Osteoblast (primary cell): ENCODE measurements around the gene ADD1. TPM values are rescaled to one million over a fixed set of nuclear protein-coding genes. Genes with fewer than 3 reads are reported as not detected.

Experiments
- DNase-seq: peaks from one replicate; pipeline ENCODE4 v3.0.0; 2011; ENCODE audit warnings: low spot score, mixed read lengths; ENCODE audit not compliant: insufficient read length; ENCODE audit errors: missing footprints
- H2AFZ ChIP-seq: 2 replicates; pipeline ENCODE4 v1.6.0; 2011; ENCODE audit warnings: mild to moderate bottlenecking, low read length
- H3K27ac ChIP-seq: 2 replicates; pipeline ENCODE4 v1.5.1; 2011; ENCODE audit warnings: mild to moderate bottlenecking, low read depth, low read length, moderate library complexity
- H3K27me3 ChIP-seq: 2 replicates; pipeline ENCODE4 v1.6.0; 2012; ENCODE audit warnings: mild to moderate bottlenecking, control low read depth, inconsistent platforms, low read length, moderate library complexity; ENCODE audit not compliant: insufficient read depth
- H3K36me3 ChIP-seq: 2 replicates; pipeline ENCODE4 v1.5.1; 2011; ENCODE audit warnings: mild to moderate bottlenecking, low read length, control low read depth, moderate library complexity; ENCODE audit not compliant: insufficient read depth
- H3K4me1 ChIP-seq: 2 replicates; pipeline ENCODE4 v1.5.1; 2011; ENCODE audit warnings: mild to moderate bottlenecking, low read length, control low read depth, moderate library complexity; ENCODE audit not compliant: insufficient read depth
- H3K4me2 ChIP-seq: 2 replicates; pipeline ENCODE4 v1.6.0; 2011; ENCODE audit warnings: mild to moderate bottlenecking, low read length; ENCODE audit not compliant: insufficient read depth
- H3K4me3 ChIP-seq: fragments of 200-600 bp; sonication (generic); 3 replicates; pipeline ENCODE4 v1.5.1; 2012; ENCODE audit warnings: mild to moderate bottlenecking, low read length, inconsistent platforms; ENCODE audit not compliant: insufficient read depth
- H3K79me2 ChIP-seq: 2 replicates; pipeline ENCODE4 v1.6.0; 2012; ENCODE audit warnings: mild to moderate bottlenecking, low read length, control low read depth, inconsistent platforms; ENCODE audit not compliant: insufficient read depth
- H3K9me3 ChIP-seq: 2 replicates; pipeline ENCODE4 v1.5.1; 2011; ENCODE audit warnings: low read depth, low read length, control low read depth
- H4K20me1 ChIP-seq: 2 replicates; pipeline ENCODE4 v1.6.0; 2012; ENCODE audit warnings: mild to moderate bottlenecking, low read length, control low read depth; ENCODE audit not compliant: insufficient read depth
- CTCF ChIP-seq: IDR thresholded peaks from 2 replicates; pipeline ENCODE4 v1.5.1; 2011; ENCODE audit warnings: mild to moderate bottlenecking, low read depth, low read length, moderate library complexity; ENCODE audit errors: extremely low read depth
- total RNA-seq: library from RNA; depleted of rRNA; stranded (reverse); fragments of >200 nt; gene quantifications from 2 replicates; pipeline ENCODE4 v1.2.3, GENCODE V29; 2012

The ADD1 gene
- total RNA-seq, 1 donor: 200 TPM

GRCh38 chr4:2804449-2804972 is 39.1 kb upstream of the ADD1 start:
- Histone ChIP-seq H3K9me3 (no peaks in the 10 kb centered on the region), H2AFZ (no peak overlapping the region), H4K20me1 (peaks cover 5% of the 10 kb centered on the region), H3K27ac (no peak overlapping the region), H3K4me2 (no peak overlapping the region), H3K4me1 (peaks cover 21% of the 10 kb centered on the region), H3K4me3 (no peak overlapping the region), H3K79me2 (peaks cover 69% of the 10 kb centered on the region), H3K27me3 (no peaks in the 10 kb centered on the region), H3K36me3 (no peaks in the 10 kb centered on the region)
- no peak for TF ChIP-seq CTCF
- peak; percentile 79 for DNase-seq

GRCh38 chr4:2804973-2805501 is 38.6 kb upstream of the ADD1 start:
- Histone ChIP-seq H3K4me2 (no peak overlapping the region), H3K36me3 (no peaks in the 10 kb centered on the region), H3K79me2 (peaks cover 66% of the 10 kb centered on the region), H3K4me1 (peaks cover 20% of the 10 kb centered on the region), H3K27ac (no peak overlapping the region), H3K9me3 (no peaks in the 10 kb centered on the region), H3K4me3 (no peak overlapping the region), H2AFZ (no peak overlapping the region), H3K27me3 (no peaks in the 10 kb centered on the region), H4K20me1 (peaks cover 5% of the 10 kb centered on the region)
- no peak for TF ChIP-seq CTCF
- DNase-seq: peak; percentile 43

- Histone ChIP-seq H3K79me2 (peaks cover 63% of the 10 kb centered on the region), H4K20me1 (peaks cover 5% of the 10 kb centered on the region), H3K4me3 (no peak overlapping the region), H3K9me3 (no peaks in the 10 kb centered on the region), H3K4me2 (no peak overlapping the region), H3K27ac (no peak overlapping the region), H3K36me3 (no peaks in the 10 kb centered on the region), H2AFZ (no peak overlapping the region), H3K4me1 (peaks cover 11% of the 10 kb centered on the region), H3K27me3 (no peaks in the 10 kb centered on the region)
- peak; percentile 49 for DNase-seq
- TF ChIP-seq CTCF: no peak
Observed at GRCh38 chr4:2805712-2806389, 37.8 kb upstream of the ADD1 start.
